NCI-H2196 (cell line): ENCODE results near the gene REG1A.

Experiments used
- DNase-seq: peaks from one replicate; lab custom pipeline; 2025; ENCODE audit not compliant: unreplicated experiment; lab: John Stamatoyannopoulos, UW

REG1A gene

GRCh38 chr2:79124907-79125720, 4.8 kb downstream of the REG1A start:
- no peak for DNase-seq

DNA sequence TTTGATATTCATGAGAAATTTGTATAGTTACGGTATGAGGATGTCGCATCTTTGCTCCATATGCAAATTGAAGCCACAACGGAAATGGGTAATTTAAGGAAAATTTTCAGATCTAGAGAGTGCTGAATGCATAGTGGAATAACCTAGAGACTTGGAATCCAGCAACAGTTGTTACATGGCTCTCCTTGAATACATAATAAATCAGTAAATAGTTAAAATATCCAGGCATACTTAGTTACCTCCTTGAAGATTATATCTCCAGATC, 5.4 kb downstream of the REG1A start:
- no peak for DNase-seq

- DNase-seq, result no peak
Measured at GRCh38 chr2:79128406-79128805, 8.1 kb downstream of the REG1A start.

GRCh38 chr2:79129260-79129659, 9.0 kb downstream of the REG1A start:
- no peak for DNase-seq

DNA sequence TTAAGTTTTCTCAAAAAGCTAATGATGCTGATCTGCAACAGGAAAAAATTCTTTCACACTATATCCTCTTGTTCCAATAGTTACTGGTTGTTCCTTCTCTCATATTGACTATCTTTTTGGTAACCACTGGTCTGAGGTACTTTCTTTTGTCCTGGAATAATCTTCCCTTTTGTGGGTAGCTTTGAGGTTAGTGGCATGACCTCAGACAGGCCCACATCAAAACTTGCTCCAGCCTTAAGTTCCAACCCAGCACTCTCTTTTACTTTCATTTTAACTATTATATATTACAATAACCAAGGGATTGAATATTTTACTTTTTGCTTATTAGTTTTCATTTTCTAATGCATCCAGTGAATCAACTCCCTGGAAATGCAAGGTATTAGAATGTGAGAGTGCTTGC, 9.5 kb downstream of the REG1A start:
- no peak for DNase-seq

- no peak for DNase-seq
Measured at GRCh38 chr2:79131687-79132086, 11.4 kb downstream of the REG1A start.

DNA sequence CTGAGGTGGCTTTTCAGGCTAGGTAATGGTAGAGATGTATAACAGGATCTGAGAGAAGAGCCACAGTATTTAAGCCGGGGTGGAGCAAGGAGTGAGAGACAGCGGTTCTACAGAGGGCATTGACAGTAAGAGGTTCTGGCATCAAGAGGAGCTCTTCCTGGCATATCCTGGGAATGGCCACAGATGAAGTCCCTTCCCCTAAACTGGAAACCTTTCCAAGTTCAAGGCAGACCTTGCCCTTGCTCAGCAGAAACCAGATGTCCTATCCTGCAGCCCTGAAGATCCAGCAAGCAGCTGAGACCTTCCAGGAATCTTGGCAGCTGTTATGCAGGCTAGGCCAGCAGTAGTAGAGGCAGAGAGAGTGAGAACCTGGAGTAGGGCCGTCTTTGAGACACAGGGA, 18.1 kb downstream of the REG1A start:
- no peak for DNase-seq

GRCh38 chr2:79139423-79139822, 19.1 kb downstream of the REG1A start:
- no peak for DNase-seq

DNA sequence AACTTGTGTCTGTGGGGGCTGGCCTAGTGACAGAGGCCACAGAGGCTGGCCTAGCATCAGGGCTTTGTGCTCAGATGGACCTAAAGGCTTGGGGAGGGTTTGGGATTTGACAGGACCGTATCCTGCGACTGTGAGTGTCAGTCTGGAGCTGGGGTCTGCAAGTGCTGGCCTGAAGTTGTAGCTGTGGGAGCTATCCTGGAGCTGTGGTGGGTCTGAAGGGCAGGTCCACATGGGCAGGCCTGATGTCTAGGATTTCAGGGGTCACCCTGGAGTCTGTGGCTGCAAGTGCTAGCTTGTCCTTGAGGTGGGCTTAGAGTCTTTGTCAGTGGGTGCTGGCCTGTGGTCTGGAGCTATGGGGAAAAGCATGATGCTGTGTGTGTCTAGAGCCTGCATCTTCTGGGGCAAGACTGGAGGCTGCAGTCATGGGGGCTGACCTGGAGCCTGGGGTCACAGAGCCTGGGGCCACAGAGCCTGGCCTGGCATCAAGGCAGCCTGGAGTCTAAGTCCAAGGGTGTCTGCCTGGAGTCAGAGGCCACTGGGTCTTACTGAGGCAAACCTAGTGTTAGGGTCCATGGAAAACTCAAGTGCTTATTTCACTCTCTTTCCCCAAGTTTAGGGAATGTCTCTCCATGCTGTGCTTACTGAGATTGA, 35.7 kb downstream of the REG1A start:
- no peak for DNase-seq

DNA sequence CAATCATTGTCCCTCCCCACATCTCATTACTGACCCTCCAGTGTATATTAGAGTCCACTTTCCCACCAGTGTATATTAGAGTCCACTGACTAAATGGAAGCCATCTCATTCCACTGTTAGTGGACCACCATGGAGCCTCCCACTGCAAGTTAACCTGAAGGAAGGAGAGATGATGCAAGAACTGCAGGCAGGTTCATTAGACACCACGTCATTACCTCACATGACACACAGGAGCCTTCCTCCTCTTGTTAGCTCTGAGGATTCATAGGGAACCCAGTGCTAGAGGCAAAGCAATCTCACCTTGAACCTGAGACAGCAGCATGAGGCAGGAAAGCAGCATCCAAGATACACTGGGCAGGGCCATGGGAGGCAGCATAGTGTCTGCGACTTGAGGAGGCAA, 38.7 kb downstream of the REG1A start:
- DNase-seq, result no peak

- no peak for DNase-seq
Measured at GRCh38 chr2:79159653-79160052, 39.4 kb downstream of the REG1A start, which contains the start of gene REG3A. Gene REG3A (minus strand): TSS chr2:79159753. CDS start chr2:79159405, 348 bp downstream.

DNA sequence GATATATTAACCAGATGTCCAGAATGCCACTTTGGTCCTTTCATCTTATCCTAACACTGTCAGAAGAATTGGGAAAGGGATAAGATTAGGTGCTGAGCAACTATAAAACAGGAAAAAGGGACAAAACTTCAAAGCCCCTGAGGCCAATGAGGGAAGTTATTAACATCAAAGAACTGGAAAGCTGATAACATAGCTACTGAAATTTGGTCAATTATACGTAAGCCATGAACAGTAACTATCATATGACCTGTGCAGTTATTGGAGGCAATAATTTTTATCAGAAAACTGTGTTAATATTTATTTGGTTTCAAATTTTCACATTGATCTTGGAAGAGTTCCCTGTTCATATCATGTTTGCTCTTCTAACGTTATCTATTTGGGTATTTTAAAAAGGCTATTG, 41.8 kb downstream of the REG1A start:
- no peak for DNase-seq

- DNase-seq, result no peak
Measured at GRCh38 chr2:79162801-79163200, 42.5 kb downstream of the REG1A start.

GRCh38 chr2:79171348-79171958, 51.2 kb downstream of the REG1A start:
- DNase-seq, result no peak
